HEK293 (cell line): ENCODE data around the gene EXOSC2.

Experiments
- SCRT2 ChIP-seq: fragments of 450-650 bp; formaldehyde crosslinking; IDR thresholded peaks from 2 replicates; pipeline ENCODE4 v1.5.1; 2016; ENCODE audit warnings: missing biosample characterization, missing genetic modification characterization
- ZBTB17 ChIP-seq: fragments of 450-650 bp; formaldehyde crosslinking; IDR thresholded peaks from 2 replicates; pipeline ENCODE4 v1.5.1; 2016; ENCODE audit warnings: missing biosample characterization, missing genetic modification characterization
- ZNF221 ChIP-seq: fragments of 450-650 bp; formaldehyde crosslinking; IDR thresholded peaks from 2 replicates; pipeline ENCODE4 v1.5.1; 2017; ENCODE audit warnings: missing biosample characterization, missing genetic modification characterization, borderline replicate concordance
- ZNF239 ChIP-seq: fragments of 450-650 bp; formaldehyde crosslinking; IDR thresholded peaks from 2 replicates; pipeline ENCODE4 v1.5.1; 2016; ENCODE audit warnings: missing biosample characterization, missing genetic modification characterization
- ZNF274 ChIP-seq, 2 experiments: fragments of 200-500 bp in 1 of 2; fragments of 450-650 bp in 1 of 2; sonication (Bioruptor generic) in 1 of 2; formaldehyde crosslinking in 1 of 2; IDR thresholded peaks; 2 replicates each; pipeline versions ENCODE4 v1.5.1 to v1.6.1; 2014 to 2016; ENCODE audit warnings: borderline replicate concordance in 1 of 2, inconsistent platforms in 1 of 2, low read length in 1 of 2, missing biosample characterization in 1 of 2, missing genetic modification characterization in 1 of 2
- ZNF302 ChIP-seq: fragments of 450-650 bp; formaldehyde crosslinking; IDR thresholded peaks from 2 replicates; pipeline ENCODE4 v1.5.1; 2016; ENCODE audit warnings: missing biosample characterization, missing genetic modification characterization, low read depth
- ZNF366 ChIP-seq: fragments of 450-650 bp; formaldehyde crosslinking; conservative IDR thresholded peaks from 2 replicates; pipeline ENCODE4 v1.5.1; 2016; ENCODE audit warnings: missing biosample characterization, missing genetic modification characterization
- ZNF416 ChIP-seq: fragments of 450-650 bp; formaldehyde crosslinking; IDR thresholded peaks from 2 replicates; pipeline ENCODE4 v1.5.1; 2016; ENCODE audit warnings: missing biosample characterization, missing genetic modification characterization
- ZNF558 ChIP-seq: fragments of 450-650 bp; formaldehyde crosslinking; IDR thresholded peaks from 2 replicates; pipeline ENCODE4 v1.5.1; 2016; ENCODE audit warnings: missing biosample characterization, missing genetic modification characterization
- ZNF670 ChIP-seq: fragments of 450-650 bp; formaldehyde crosslinking; IDR thresholded peaks from 2 replicates; pipeline ENCODE4 v1.5.1; 2016; ENCODE audit warnings: missing biosample characterization, missing genetic modification characterization, low read depth
- ZNF791 ChIP-seq: fragments of 450-650 bp; formaldehyde crosslinking; IDR thresholded peaks from 2 replicates; pipeline ENCODE4 v1.5.1; 2016; ENCODE audit warnings: missing biosample characterization, missing genetic modification characterization
- TF ChIP-seq, protein P1 (sequence below): fragments of 450-650 bp; formaldehyde crosslinking; IDR thresholded peaks from 2 replicates; pipeline ENCODE4 v1.5.1; 2016; ENCODE audit warnings: missing biosample characterization, missing genetic modification characterization
- TF ChIP-seq, protein P2 (sequence below): fragments of 450-650 bp; formaldehyde crosslinking; IDR thresholded peaks from 2 replicates; pipeline ENCODE4 v1.5.1; 2016; ENCODE audit warnings: missing biosample characterization, missing genetic modification characterization
- TF ChIP-seq, protein P3 (sequence below): fragments of 450-650 bp; formaldehyde crosslinking; conservative IDR thresholded peaks from 2 replicates; pipeline ENCODE4 v1.5.1; 2016; ENCODE audit warnings: low read depth, missing biosample characterization, missing genetic modification characterization

DNA sequence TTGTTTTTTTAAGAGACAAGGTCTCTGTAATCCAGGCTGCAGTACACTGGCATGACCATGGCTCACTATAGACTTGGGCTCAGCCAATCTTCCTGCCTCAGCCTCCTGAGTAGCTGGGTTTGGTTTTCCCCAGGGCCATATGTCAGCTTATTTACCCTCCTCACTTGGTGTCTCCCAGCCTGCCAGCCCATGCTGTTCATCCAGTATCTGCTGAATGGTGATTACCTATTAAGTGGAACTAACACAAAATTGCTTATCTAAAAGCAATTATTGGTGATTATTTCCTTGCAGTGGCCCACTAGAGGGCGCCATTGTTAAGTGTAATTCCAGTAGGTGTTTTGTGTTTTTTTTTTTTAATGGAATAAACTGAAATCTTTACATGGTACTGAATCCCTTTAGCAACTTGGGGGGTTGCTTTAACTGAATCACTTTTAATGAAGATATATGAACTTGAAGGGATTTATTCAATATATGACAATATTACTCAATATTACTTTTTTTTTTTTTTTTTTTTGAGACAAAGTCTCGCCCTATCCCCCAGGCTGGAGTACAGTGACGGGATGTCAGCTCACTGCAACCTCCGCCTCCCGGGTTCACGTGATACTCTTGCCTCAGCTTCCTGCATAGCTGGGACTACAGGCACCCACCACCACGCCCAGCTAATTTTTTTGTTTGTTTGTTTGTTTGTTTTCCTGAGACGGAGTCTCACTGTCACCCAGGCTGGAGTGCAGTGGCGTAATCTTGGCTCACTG lies 13.8 kb downstream of the EXOSC2 start:
- TF ChIP-seq, protein P1, sequence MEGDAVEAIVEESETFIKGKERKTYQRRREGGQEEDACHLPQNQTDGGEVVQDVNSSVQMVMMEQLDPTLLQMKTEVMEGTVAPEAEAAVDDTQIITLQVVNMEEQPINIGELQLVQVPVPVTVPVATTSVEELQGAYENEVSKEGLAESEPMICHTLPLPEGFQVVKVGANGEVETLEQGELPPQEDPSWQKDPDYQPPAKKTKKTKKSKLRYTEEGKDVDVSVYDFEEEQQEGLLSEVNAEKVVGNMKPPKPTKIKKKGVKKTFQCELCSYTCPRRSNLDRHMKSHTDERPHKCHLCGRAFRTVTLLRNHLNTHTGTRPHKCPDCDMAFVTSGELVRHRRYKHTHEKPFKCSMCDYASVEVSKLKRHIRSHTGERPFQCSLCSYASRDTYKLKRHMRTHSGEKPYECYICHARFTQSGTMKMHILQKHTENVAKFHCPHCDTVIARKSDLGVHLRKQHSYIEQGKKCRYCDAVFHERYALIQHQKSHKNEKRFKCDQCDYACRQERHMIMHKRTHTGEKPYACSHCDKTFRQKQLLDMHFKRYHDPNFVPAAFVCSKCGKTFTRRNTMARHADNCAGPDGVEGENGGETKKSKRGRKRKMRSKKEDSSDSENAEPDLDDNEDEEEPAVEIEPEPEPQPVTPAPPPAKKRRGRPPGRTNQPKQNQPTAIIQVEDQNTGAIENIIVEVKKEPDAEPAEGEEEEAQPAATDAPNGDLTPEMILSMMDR: peak; percentile 79
- TF ChIP-seq ZNF416 (tag by site-specific recombination) (no peak), ZNF791 (no peak), SCRT2 (no peak), ZNF558 (tag by site-specific recombination) (no peak), ZBTB17 (tag by site-specific recombination) (peak; percentile 96), ZNF366 (tag by site-specific recombination) (no peak), ZNF274 (IDR thresholded peaks at IDR 0.05; ENCODE audit: low read length) (no peak), ZNF274 (tag by site-specific recombination; IDR thresholded peaks at IDR 0.05; ENCODE audit: borderline replicate concordance) (no peak), ZNF302 (tag by site-specific recombination) (no peak), ZNF221 (tag by site-specific recombination) (no peak), ZNF670 (tag by site-specific recombination) (no peak), ZNF239 (no peak)
- TF ChIP-seq, protein P2, sequence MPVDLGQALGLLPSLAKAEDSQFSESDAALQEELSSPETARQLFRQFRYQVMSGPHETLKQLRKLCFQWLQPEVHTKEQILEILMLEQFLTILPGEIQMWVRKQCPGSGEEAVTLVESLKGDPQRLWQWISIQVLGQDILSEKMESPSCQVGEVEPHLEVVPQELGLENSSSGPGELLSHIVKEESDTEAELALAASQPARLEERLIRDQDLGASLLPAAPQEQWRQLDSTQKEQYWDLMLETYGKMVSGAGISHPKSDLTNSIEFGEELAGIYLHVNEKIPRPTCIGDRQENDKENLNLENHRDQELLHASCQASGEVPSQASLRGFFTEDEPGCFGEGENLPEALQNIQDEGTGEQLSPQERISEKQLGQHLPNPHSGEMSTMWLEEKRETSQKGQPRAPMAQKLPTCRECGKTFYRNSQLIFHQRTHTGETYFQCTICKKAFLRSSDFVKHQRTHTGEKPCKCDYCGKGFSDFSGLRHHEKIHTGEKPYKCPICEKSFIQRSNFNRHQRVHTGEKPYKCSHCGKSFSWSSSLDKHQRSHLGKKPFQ: no peak
- TF ChIP-seq, protein P3, sequence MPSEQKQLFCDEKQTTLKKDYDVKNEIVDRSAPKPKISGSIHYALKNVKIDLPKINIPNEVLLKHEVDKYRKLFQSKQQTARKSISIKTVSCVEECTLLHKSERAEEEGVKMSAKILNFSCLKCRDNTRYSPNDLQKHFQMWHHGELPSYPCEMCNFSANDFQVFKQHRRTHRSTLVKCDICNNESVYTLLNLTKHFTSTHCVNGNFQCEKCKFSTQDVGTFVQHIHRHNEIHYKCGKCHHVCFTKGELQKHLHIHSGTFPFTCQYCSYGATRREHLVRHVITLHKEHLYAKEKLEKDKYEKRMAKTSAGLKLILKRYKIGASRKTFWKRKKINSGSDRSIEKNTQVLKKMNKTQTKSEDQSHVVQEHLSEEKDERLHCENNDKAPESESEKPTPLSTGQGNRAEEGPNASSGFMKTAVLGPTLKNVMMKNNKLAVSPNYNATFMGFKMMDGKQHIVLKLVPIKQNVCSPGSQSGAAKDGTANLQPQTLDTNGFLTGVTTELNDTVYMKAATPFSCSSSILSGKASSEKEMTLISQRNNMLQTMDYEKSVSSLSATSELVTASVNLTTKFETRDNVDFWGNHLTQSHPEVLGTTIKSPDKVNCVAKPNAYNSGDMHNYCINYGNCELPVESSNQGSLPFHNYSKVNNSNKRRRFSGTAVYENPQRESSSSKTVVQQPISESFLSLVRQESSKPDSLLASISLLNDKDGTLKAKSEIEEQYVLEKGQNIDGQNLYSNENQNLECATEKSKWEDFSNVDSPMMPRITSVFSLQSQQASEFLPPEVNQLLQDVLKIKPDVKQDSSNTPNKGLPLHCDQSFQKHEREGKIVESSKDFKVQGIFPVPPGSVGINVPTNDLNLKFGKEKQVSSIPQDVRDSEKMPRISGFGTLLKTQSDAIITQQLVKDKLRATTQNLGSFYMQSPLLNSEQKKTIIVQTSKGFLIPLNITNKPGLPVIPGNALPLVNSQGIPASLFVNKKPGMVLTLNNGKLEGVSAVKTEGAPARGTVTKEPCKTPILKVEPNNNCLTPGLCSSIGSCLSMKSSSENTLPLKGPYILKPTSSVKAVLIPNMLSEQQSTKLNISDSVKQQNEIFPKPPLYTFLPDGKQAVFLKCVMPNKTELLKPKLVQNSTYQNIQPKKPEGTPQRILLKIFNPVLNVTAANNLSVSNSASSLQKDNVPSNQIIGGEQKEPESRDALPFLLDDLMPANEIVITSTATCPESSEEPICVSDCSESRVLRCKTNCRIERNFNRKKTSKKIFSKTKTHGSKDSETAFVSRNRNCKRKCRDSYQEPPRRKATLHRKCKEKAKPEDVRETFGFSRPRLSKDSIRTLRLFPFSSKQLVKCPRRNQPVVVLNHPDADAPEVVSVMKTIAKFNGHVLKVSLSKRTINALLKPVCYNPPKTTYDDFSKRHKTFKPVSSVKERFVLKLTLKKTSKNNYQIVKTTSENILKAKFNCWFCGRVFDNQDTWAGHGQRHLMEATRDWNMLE (tag by site-specific recombination): no peak
